Measurements from ENCODE around the gene ADIPOR2.
"Not testable (repeated sequence)": the region's sequence is repeated elsewhere in the genome, so short reads cannot be mapped to it uniquely, and the experiment has no call there.

The ADIPOR2 gene

DNA sequence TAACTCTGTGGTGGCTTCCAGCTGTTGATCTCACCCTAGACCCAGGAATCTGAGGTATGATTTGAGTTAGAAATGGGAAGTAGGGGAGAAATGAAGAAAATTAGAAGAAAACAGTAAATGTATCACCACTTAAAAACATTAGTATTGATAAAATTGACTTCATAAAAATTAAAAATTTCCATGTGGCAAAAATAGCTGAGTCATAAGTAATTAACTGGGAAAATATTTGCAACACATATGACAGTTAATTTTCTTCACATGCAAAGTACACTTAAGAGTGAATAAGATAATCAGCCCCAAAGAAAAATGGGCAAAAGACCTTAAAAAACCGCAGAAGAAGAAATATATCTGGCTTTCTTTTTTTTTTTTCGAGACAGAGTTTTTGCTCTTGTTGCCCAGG, 25.5 kb upstream of the ADIPOR2 start:
- no peak for DNase-seq

DNA sequence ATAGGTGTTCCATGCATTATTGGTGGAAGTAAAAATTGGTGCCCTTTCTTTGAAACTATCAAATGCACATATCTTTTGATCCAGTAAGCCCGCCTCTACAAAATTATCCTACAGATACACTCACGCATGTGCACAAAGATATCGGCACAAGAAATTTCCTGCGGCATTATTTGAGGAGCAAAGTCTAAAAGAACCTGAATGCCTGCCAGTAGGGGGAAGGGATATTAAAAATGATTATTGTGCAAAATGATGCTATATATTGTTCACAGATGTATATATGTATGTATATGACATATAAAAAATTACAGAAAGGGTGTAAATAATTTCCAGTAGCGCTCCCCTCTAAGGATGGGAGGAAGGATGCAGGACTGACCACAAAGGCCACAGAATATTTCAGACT, 24.7 kb upstream of the ADIPOR2 start:
- DNase-seq, result no peak

DNA sequence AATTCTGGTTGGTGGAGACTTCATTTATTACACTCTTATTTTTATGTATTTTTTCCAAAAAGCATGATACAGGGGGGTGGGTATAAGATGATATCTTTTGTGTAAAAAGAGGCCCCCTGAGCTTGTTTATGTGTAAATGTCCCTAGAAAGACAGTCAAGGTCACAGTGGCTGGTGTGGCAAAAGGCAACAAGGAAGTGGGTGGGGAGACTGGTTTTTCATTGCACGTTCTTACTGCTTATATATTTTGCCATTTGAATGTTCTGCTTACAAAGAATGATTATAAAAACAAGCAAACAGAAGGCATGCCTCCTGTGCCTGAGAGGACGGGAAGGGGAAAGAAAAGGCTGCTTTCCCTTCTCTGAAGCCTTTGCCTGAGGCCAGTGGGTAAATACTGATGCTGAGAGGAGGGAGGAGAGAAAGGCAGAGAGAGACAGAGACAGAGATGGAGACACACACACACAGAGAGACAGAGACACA, 24.1 kb upstream of the ADIPOR2 start:
- no peak for DNase-seq

DNA sequence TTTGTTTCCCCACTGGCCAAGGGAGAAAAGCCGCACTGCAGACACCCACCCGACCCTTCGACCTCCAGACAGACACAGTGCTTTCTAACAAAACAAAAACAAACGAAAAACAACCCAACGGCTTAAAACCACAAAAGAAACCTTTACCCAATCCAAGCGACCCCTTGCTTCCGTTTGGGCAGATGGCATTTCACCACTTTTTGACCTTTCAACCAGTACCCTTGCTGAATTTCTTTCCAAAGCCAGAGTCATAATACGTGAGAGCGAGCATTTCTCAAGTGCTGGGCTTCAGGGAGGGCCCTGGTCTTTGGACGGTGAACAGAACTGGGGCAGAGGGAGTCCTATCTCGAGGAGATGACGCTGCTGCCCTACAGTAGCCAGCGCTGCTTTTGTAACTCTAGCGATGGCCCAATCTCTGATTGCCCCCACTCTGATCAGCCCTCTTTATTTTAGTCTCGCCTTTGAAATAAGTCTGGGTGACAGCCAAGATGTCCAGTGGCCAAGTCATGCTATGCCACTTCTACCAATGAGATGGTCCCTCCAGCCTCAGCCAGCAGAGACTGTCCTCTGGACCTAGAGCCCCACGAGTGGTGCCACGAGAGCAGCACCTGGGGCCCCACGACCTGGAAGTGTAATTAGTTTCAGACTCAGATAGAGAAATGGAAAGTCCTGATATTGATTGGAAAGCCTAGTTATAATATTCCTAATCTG, 21.9 kb upstream of the ADIPOR2 start:
- DNase-seq, result no peak

GRCh38 chr12:1670358-1671268, 20.3 kb upstream of the ADIPOR2 start:
- DNase-seq, result no peak

DNA sequence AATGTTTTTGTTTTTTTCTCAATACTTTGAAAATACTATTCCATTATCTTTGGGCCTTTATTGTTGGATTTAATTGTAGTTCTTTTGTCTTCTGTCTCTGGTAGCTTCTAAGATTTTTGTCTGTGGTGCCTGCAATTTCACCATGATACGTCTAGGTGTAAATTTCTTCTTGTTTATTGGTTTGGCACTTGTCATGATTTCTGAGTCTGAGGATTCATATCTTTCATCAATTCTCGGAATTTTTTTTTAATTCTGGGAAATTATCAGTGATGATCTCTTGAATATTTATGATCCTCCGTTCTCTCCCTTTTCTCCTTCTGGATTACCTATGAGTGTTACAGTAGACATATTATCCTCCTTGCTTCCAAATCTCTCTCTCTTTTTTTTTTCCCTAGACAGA, 14.8 kb upstream of the ADIPOR2 start:
- DNase-seq, result no peak

GRCh38 chr12:1680804-1681492, 9.9 kb upstream of the ADIPOR2 start:
- no peak for DNase-seq

DNA sequence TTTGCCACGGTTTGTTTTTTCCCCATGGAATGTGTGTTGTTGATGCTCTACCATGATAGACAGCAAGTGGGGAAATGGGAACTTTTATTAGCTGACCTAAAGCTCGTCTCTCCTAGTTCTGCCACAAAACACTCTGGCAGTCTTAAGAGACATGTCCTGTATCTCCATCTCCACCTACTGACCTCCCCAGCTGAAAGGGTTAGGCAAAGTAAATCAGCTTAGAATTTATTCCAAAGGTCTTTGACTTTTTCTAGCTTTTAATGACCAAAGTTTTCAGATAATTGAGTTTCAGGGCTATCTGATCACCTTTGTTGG, 9.4 kb upstream of the ADIPOR2 start:
- DNase-seq, result no peak

- no peak for DNase-seq
These were observed 2.7 kb upstream of the ADIPOR2 start for GRCh38 chr12:1688086-1688710.

- peak in 1 of 2 experiments; percentile 53 for DNase-seq
These were observed 495 bp downstream of the ADIPOR2 start for GRCh38 chr12:1691123-1692007.

GRCh38 chr12:1692226-1692625, 1.4 kb downstream of the ADIPOR2 start:
- no peak for DNase-seq

DNA sequence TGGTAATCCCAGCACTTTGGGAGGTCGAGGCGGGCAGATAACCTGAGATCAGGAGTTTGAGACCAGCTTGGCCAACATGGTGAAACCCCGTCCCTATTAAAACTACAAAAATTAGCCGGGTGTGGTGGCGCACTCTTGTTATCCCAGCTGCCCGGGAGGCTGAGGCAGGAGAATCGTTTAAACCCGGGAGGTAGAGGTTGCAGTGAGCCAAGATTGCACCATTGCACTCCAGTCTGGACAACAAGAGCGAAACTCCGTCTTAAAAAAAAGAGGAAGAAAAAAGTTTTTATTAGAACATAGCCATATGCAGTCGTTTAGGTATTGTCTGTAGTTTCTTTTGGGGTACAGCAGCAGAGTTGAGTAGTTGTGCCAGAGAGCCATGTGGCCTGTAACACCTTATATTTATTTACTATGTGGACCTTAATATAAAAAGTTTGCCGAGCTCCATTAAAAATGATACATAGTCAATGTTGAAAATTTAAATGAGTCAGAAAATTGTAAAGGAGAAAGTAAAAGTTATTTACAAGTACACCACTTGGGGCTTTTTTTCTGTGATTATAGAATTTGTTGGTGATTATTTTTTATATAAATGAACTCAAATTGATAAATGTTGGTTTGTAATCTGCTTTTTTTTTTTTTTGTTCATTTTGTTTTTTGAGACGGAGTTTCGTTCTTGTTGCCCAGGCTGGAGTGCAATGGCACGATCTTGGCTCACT, 2.2 kb downstream of the ADIPOR2 start:
- DNase-seq, result no peak

DNA sequence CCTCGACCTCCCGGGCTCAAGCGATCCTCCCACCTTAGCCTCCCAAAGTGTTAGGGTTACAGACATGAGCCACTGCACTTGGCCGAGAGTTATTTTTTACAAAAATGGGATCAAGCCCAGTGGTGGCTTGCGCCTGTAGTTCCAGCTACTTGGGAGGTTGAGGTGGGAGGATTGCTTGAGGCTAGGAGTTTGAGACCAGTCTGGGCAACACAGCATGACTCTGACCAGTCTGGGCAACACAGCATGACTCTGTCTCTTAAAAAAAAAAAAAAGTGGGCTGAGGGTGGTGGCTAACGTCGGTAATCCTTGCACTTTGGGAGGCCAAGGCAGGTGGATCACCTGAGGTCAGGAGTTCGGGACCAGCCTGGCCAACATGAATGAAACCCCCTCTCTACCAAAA, 4.2 kb downstream of the ADIPOR2 start:
- not testable (repeated sequence) for DNase-seq

DNA sequence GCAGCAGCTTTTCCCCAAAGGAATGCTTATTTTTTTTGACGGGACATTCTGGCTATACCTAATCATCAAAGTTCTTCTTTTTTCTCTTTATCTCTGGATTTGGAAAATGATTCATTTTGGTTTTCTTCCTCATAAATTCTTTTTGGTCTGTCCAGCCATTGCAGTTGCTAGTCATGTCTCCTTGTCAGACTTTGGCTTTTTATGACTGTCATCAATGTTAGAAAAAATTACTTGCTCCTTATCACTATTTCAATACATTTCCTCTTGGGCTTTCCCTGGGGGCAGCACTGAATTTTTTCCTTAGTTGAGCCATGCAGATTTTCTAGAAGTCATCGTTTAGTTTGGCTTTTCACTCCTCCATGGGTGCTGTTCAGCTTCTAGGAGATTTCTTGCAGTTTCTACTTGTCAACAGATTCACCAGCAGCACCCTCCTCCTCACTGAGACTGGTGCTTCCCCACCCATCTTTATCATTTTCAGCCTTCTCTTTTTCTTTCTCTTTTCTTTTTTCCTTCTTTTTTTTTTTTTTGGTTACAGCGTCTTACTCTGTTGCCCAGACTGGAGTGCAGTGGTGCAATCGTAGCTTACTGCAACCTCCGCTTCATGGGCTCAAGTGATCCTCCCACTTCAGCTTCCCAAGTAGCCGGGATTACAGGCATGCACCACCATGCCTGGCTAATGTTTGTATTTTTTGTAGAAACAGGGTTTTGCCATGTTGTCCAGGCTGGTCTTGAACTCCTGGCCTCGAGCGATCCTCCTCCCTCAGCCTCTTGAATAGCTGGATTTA, 5.2 kb downstream of the ADIPOR2 start:
- no peak for DNase-seq

DNA sequence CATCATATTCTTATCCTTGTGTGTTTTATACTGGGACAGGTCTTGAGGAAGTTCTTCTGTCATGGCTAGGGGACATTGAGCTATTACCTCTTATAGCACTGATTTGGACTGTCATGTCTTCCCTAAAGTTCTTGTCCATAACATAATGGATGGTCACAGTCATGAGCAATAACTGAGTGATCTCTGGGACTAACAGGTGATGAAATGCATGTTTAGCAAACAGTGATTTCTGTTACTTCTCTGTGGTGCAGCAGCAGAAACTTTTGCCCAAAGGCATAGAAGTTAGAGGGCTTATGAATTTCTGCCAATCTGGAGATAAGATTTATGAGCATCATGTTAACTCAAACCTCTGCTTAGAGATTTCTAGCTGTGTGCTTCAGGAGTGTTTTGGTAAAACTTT, 5.9 kb downstream of the ADIPOR2 start:
- no peak for DNase-seq

DNA sequence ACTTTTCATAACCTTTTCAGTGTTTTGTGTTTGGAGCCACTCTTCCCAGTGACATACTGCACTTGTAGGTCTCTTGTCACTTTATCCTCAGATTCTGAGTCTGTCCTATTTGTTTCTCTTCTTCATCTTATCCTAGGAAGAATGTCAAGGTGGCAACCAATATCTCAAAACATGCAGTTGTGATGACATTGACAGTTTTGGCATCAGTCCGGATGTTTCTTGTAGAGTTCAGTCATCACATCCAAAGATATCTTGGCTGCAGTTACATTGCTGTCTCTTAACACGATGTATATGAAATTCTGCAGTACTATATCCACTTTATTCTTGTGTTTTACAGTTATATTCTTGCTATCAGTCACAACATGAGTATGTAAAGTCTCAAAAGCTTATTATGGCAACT, 6.4 kb downstream of the ADIPOR2 start:
- peak; percentile 11 to 12 for DNase-seq

DNA sequence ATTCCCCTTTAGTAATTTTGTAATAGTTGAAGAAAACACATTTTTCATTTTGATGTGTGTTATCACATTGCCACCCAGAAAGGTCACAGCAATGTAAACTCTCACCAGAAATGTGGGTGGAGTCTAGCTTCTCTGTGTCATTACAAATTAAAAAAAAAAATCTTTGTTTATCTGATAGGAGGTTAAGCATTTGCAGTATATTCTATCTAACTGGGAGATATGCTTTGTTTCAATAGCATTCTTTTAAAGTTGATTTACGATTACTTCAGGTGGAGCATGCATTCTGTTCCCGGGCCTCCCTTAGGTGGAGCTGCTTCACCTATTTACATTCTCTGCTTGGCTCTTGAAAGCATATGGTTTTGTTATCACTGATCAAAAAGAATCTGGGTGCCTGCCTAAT, 7.8 kb downstream of the ADIPOR2 start:
- DNase-seq, result no peak

DNA sequence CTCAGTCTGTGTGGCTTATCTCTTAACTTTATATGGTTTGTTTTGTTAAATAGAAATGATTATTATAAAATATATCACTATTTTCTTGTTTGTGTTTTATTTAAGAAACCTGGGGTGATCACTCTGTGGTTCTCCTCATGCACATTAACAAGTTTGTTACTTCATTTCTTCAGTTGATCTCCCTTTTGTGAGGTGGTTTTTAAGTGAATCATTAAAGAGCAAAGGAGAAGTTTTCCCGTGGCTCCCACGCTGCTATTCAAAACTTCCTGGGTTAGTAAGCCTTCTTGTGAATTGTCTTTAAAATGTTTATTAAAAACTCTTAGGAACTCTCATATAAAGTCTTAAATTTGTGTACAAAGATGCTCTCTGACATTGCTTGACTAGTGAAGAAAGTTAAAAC, 11.8 kb downstream of the ADIPOR2 start:
- DNase-seq, result no peak

DNA sequence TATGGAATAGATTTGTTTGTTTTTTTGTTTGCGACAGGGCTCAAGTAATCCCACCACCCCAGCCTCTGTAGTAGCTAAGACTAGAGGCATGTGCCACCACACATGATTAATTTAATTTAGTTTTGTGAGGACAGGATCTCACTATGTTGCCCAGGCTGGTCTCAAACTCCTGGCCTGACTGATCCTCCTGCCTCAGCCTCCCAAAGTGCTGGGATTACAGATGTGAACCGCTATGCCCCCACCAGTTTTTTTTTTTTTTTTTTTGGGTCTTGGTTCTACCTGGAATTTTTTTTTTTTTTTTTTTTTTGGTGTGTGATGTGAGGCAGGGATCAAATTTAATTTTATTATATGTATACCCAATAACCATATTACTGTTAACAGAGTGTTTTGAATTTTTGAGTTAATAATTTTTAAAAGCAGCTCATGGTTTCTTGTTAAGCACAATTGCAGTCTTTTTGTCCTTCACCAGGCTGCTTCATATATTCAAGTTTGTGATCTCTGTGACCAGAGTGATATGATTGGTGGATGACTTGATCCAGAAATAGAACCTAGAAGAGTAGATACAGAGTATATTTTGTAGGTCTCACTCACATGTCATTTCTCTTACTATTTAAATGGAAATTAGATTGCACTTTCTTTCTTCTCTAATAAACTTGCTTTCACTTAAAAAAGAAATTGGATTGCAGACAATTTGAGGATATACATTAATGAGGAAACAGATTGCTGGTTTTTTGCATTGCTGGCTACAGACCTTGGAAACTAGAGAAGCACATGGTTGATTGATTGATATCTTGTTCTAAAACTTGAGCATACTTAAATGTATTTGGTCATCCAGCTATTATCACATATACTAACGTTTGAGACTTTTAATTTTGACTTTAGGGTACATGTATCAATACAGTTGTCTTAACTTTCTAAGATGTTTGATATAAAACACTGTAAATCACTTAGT, 13.2 kb downstream of the ADIPOR2 start:
- no peak for DNase-seq
